HepG2 (cell line): ENCODE measurements around the gene AMIGO3. TPM values are rescaled to one million over a fixed set of nuclear protein-coding genes. Genes with fewer than 3 reads are reported as not detected.

Experiments
- ARID2 ChIP-seq: sonication (generic); formaldehyde crosslinking; IDR thresholded peaks from 2 replicates; pipeline ENCODE4 v1.8.1; 2022; ENCODE audit warnings: mild to moderate bottlenecking, missing genetic modification reagents, borderline replicate concordance
- GMEB2 ChIP-seq: IDR thresholded peaks from 2 replicates; pipeline ENCODE4 v1.6.1; 2016; ENCODE audit warnings: missing biosample characterization, missing genetic modification reagents, low read depth
- HMGXB3 ChIP-seq: sonication (generic); formaldehyde crosslinking; IDR thresholded peaks from 2 replicates; pipeline ENCODE4 v1.4.0; 2020; ENCODE audit warnings: missing genetic modification reagents, borderline replicate concordance
- HNF4G ChIP-seq, 2 experiments: sonication (generic) in 1 of 2; formaldehyde crosslinking in 1 of 2; IDR thresholded peaks; 2 replicates each; pipeline versions ENCODE4 v1.4.0 to v1.6.1; 2011 to 2020; ENCODE audit warnings: borderline replicate concordance in 2 of 2, low read depth in 2 of 2, mild to moderate bottlenecking in 2 of 2, low read length in 1 of 2, missing genetic modification reagents in 1 of 2, moderate library complexity in 1 of 2
- RFXAP ChIP-seq: sonication (generic); formaldehyde crosslinking; IDR thresholded peaks from 2 replicates; pipeline ENCODE4 v1.4.0; 2020; ENCODE audit warnings: missing genetic modification reagents, borderline replicate concordance
- RNF2 ChIP-seq: fragments of 450-650 bp; conservative IDR thresholded peaks from 2 replicates; pipeline ENCODE4 v1.6.1; 2016; ENCODE audit warnings: low read depth
- RXRA ChIP-seq: sonication (generic); formaldehyde crosslinking; IDR thresholded peaks from 2 replicates; pipeline ENCODE4 v1.5.1; 2020; ENCODE audit warnings: missing genetic modification reagents
- TAF15 ChIP-seq: fragments of 200-400 bp; formaldehyde crosslinking; IDR thresholded peaks from one replicate; pipeline ENCODE4 v1.6.1; 2018; ENCODE audit warnings: mild to moderate bottlenecking, low read depth, low read length; ENCODE audit not compliant: poor library complexity, severe bottlenecking
- ZBTB7A ChIP-seq: sonication (generic); formaldehyde crosslinking; IDR thresholded peaks from 2 replicates; pipeline ENCODE4 v1.8.0; 2022; ENCODE audit warnings: mild to moderate bottlenecking, missing genetic modification reagents
- ZNF232 ChIP-seq: sonication (generic); formaldehyde crosslinking; IDR thresholded peaks from 2 replicates; pipeline ENCODE4 v1.4.0; 2020; ENCODE audit warnings: missing genetic modification reagents, borderline replicate concordance
- ZNF281 ChIP-seq: sonication (generic); formaldehyde crosslinking; IDR thresholded peaks from 2 replicates; pipeline ENCODE4 v1.4.0; 2020; ENCODE audit warnings: missing genetic modification reagents, borderline replicate concordance
- ZNF460 ChIP-seq: sonication (generic); formaldehyde crosslinking; IDR thresholded peaks from 2 replicates; pipeline ENCODE4 v1.5.1; 2020; ENCODE audit warnings: missing genetic modification reagents, mild to moderate bottlenecking, borderline replicate concordance
- ZNF660 ChIP-seq: sonication (generic); formaldehyde crosslinking; IDR thresholded peaks from 2 replicates; pipeline ENCODE4 v1.5.1; 2020; ENCODE audit warnings: mild to moderate bottlenecking, low read depth, missing genetic modification reagents, borderline replicate concordance
- ZNF703 ChIP-seq: sonication (generic); formaldehyde crosslinking; IDR thresholded peaks from 2 replicates; pipeline ENCODE4 v1.5.1; 2020; ENCODE audit warnings: missing genetic modification reagents, mild to moderate bottlenecking, moderate library complexity, borderline replicate concordance
- ZNF782 ChIP-seq: sonication (generic); formaldehyde crosslinking; IDR thresholded peaks from 2 replicates; pipeline ENCODE4 v1.4.0; 2020; ENCODE audit warnings: missing genetic modification reagents, mild to moderate bottlenecking, borderline replicate concordance
- ZNF878 ChIP-seq: sonication (generic); formaldehyde crosslinking; IDR thresholded peaks from 2 replicates; pipeline ENCODE4 v1.8.1; 2023; ENCODE audit warnings: mild to moderate bottlenecking, missing genetic modification reagents, moderate library complexity
- polyA plus RNA-seq, 8 experiments: library from polyadenylated mRNA; depleted of rRNA in 3 of 8; stranded (reverse) in 7 of 8; unstranded in 1 of 8; fragments of >200 nt; fragmentation: Illumina TruSeq in 4 of 8; extraction: Trizol in 4 of 8; gene quantifications; 2 replicates each; pipeline versions ENCODE4 v1.2.1 to v1.2.3, GENCODE V29; 2011 to 2016; ENCODE audit warnings: low read depth in 4 of 8, missing spikeins in 1 of 8, mixed read lengths in 1 of 8; ENCODE audit not compliant: insufficient read depth in 1 of 8
- total RNA-seq, 5 experiments: library from RNA; depleted of rRNA; stranded (reverse); fragments of >200 nt; fragmentation: Illumina TruSeq; extraction: Trizol; gene quantifications; 2 replicates each; pipeline ENCODE4 v1.2.3, GENCODE V29; 2016; ENCODE audit warnings: low read depth in 1 of 5
- TF ChIP-seq, protein P1 (sequence below): sonication (generic); formaldehyde crosslinking; IDR thresholded peaks from 2 replicates; pipeline ENCODE4 v1.8.1; 2022; ENCODE audit warnings: low read depth, mild to moderate bottlenecking, missing genetic modification reagents

Gene AMIGO3
- total and polyA plus RNA-seq, 2 of the 13 experiments (the other 11 are each of a cell fraction or from before 2014, with no cell fraction given), result 0.35 TPM; not detected in 1

- no peak for TF ChIP-seq RNF2
- TF ChIP-seq, protein P1, sequence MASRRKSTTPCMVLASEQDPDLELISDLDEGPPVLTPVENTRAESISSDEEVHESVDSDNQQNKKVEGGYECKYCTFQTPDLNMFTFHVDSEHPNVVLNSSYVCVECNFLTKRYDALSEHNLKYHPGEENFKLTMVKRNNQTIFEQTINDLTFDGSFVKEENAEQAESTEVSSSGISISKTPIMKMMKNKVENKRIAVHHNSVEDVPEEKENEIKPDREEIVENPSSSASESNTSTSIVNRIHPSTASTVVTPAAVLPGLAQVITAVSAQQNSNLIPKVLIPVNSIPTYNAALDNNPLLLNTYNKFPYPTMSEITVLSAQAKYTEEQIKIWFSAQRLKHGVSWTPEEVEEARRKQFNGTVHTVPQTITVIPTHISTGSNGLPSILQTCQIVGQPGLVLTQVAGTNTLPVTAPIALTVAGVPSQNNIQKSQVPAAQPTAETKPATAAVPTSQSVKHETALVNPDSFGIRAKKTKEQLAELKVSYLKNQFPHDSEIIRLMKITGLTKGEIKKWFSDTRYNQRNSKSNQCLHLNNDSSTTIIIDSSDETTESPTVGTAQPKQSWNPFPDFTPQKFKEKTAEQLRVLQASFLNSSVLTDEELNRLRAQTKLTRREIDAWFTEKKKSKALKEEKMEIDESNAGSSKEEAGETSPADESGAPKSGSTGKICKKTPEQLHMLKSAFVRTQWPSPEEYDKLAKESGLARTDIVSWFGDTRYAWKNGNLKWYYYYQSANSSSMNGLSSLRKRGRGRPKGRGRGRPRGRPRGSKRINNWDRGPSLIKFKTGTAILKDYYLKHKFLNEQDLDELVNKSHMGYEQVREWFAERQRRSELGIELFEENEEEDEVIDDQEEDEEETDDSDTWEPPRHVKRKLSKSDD, result no peak
- no peak for TF ChIP-seq ZNF703 (CRISPR knock-in tag)
- TF ChIP-seq GMEB2, result no peak
- TF ChIP-seq TAF15, result no peak
- no peak for TF ChIP-seq RFXAP (CRISPR knock-in tag)
- TF ChIP-seq ZNF878 (CRISPR knock-in tag), result no peak
- no peak for TF ChIP-seq ZNF460 (CRISPR knock-in tag)
- 0 out of 2 replicates have a peak, but pooled peaks have one; percentile 12 for TF ChIP-seq ZNF782 (CRISPR knock-in tag)
- TF ChIP-seq ARID2, result no peak; the same call in 1 of the 2 replicates
- TF ChIP-seq ZBTB7A (CRISPR knock-in tag), result no peak
- no peak for TF ChIP-seq HNF4G (IDR thresholded peaks at IDR 0.05; ENCODE audit: borderline replicate concordance, low read depth, low read length)
- no peak for TF ChIP-seq HNF4G (CRISPR knock-in tag; IDR thresholded peaks at IDR 0.05; ENCODE audit: borderline replicate concordance, low read depth)
- TF ChIP-seq ZNF232 (CRISPR knock-in tag), result no peak
- TF ChIP-seq ZNF660 (CRISPR knock-in tag), result no peak
- no peak for TF ChIP-seq RXRA (CRISPR knock-in tag)
- no peak; the same call in 1 of the 2 replicates for TF ChIP-seq ZNF281
- no peak for TF ChIP-seq HMGXB3 (CRISPR knock-in tag)
Measured at GRCh38 chr3:49674497-49674983, 44.9 kb downstream of the AMIGO3 start (continued).
